ENCODE measurements around the gene AGAP9. TPM values are rescaled to one million over a fixed set of nuclear protein-coding genes. Genes with fewer than 3 reads are reported as not detected.
A peak's percentile ranks its signal among the peaks of the same experiment; 100 is the strongest.
"Not testable (repeated sequence)": the region's sequence is repeated elsewhere in the genome, so short reads cannot be mapped to it uniquely, and the experiment has no call there.

Gene AGAP9
- total RNA-seq, 1 donor from 2014 or later, result 12.2 TPM

DNA sequence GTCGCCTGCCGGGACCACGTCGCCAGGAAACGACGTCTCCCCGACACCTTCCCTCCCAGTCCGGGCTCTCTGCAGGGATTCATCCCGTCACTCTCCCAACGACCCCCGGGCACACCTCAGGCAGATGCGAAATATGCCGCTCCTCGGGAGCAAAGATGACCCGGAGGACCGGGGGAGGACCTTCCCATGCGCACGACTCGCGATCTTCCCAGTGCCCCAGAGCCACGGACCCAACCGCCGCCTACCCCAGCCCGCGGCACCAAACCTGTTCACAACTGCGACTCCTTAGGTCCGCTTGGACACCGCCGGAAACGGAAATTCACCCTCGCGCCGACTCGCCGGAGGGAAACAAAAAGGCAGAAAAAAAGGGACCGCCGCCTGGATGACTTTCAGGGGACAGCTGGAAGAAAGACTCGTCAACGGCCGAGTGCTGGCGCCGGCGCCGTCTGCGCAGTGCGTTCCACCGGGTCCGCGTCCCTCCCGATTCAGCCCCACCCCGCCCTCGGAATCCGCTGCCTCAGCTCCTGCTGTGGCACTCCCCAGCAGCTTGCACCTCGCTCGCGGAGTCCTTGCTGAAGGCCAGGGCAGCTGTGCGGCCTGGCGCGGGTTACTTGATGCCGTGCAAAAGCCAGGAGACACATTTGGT is 29.9 kb upstream of the AGAP9 start:
- H3K4me1 Mint-ChIP-seq; H3K36me3 Mint-ChIP-seq (ENCODE audit: low read depth); H3K27me3 Mint-ChIP-seq (ENCODE audit: low read depth); H3K9me3 Mint-ChIP-seq: not testable (repeated sequence)
- H3K27ac Mint-ChIP-seq (ENCODE audit: unreplicated experiment), result peak overlapping the region; percentile 95
- peak overlapping the region; percentile 95 for H3K4me3 Mint-ChIP-seq
- peak; percentile 80 for DNase-seq (ENCODE audit: low read depth, low spot score)

DNA sequence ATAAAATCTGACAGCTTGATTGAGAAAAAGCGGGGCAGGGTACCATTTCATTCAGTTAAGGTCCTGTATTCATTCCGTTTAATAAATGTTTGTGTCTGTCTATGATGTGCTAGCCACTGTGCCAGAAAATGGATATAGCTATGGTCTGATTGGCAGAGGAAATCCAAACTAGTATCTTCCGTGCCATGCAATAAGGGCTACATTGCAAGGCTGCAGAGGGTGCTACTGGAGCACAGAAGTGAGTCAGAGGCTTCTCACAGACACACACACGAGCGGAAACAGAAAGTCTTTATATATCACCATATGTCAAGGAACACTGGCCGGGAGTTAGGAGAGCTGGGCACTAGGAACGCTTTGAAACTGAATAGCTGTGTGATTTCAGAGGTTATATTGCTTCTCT is 29.3 kb upstream of the AGAP9 start:
- peak overlapping the region; percentile 95 for H3K4me3 Mint-ChIP-seq
- H3K27ac Mint-ChIP-seq (ENCODE audit: unreplicated experiment), result peak overlapping the region; percentile 72
- not testable (repeated sequence) for DNase-seq (ENCODE audit: low read depth, low spot score); H3K36me3 Mint-ChIP-seq (ENCODE audit: low read depth); H3K4me1 Mint-ChIP-seq; H3K27me3 Mint-ChIP-seq (ENCODE audit: low read depth); H3K9me3 Mint-ChIP-seq

DNA sequence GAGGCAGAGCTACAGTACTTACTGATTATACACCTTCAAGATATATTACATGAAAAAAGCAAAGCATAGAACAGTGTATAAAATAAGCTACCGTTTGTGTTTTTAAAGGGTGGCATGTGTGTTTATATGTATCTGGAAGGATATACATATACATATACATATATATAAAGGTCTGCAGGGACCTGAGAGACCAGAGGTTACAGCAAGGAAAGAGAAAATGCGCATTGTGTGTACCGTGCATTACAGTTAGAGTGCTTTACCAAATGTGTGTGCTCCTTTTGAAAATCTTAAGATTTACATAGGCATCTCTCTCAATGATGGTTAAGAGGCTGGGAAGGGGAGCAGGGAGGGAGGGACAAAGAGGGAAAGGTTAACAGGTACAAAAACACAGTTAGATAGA is 23.8 kb upstream of the AGAP9 start:
- H3K36me3 Mint-ChIP-seq (ENCODE audit: low read depth); H3K27me3 Mint-ChIP-seq (ENCODE audit: low read depth); H3K4me3 Mint-ChIP-seq; DNase-seq (ENCODE audit: low read depth, low spot score); H3K27ac Mint-ChIP-seq (ENCODE audit: unreplicated experiment); H3K9me3 Mint-ChIP-seq; H3K4me1 Mint-ChIP-seq: not testable (repeated sequence)

DNA sequence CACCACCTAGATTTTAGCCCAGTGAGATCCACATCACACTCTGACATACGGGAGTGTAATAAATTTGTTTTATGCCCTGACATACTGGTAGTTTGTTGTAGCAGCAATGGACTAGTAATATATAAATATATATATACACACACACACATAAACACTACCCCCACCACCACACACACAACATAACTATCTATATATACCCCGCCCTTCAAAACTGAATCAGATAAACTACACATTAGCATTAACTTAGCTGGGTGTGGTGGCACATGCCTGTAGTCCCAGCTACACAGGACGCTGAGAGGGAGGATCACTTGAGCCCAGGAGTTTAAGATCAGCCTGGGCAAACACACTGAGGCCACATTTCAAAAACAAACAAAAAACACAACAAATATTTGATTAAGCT is 13.0 kb upstream of the AGAP9 start:
- not testable (repeated sequence) for H3K27me3 Mint-ChIP-seq (ENCODE audit: low read depth); H3K27ac Mint-ChIP-seq (ENCODE audit: unreplicated experiment); H3K36me3 Mint-ChIP-seq (ENCODE audit: low read depth); H3K4me1 Mint-ChIP-seq; DNase-seq (ENCODE audit: low read depth, low spot score); H3K9me3 Mint-ChIP-seq; H3K4me3 Mint-ChIP-seq

DNA sequence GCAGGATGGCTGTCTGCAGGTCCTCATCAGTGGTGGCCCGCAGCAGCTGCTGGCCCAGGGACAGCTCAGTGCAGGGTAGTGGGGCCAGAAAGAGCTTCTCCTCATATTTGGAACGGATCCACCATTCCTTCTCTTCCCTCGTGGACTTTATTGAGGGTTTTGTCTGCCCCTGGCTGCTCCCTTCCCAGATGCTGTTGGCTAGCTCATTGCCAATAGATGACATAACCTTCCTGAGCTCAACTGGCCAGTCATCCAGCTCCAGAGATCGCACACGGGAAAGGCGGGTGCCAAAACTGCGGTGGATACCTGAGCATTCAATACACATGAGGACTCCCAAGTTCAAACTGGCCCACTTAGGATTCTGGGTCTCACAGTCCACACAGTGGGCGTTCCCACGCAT is 21.1 kb downstream of the AGAP9 start:
- H3K36me3 Mint-ChIP-seq (ENCODE audit: low read depth); H3K27ac Mint-ChIP-seq (ENCODE audit: unreplicated experiment); H3K9me3 Mint-ChIP-seq; DNase-seq (ENCODE audit: low read depth, low spot score); H3K4me3 Mint-ChIP-seq; H3K4me1 Mint-ChIP-seq; H3K27me3 Mint-ChIP-seq (ENCODE audit: low read depth): not testable (repeated sequence)

DNA sequence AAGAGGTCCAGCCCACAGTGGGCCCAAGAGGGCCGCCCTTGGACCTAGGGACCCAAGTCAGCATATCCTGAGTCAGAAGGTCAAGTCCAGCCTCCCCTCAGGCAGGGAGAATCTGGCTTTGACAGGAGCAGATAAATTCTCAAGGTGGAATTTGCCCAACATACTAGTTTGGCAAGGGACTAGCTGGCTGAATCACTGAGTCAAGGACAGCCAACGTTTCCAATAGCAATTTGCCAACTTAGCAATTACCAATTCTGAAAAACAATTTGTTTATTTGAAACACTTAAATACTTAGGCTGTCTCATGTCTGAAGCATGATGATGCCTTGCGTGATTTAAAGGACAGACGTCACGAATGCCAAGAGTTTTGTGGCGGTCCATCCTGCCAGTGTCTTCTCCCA is 29.2 kb downstream of the AGAP9 start:
- H3K4me3 Mint-ChIP-seq; H3K9me3 Mint-ChIP-seq; H3K27ac Mint-ChIP-seq (ENCODE audit: unreplicated experiment); H3K4me1 Mint-ChIP-seq; H3K36me3 Mint-ChIP-seq (ENCODE audit: low read depth); DNase-seq (ENCODE audit: low read depth, low spot score); H3K27me3 Mint-ChIP-seq (ENCODE audit: low read depth): not testable (repeated sequence)

DNA sequence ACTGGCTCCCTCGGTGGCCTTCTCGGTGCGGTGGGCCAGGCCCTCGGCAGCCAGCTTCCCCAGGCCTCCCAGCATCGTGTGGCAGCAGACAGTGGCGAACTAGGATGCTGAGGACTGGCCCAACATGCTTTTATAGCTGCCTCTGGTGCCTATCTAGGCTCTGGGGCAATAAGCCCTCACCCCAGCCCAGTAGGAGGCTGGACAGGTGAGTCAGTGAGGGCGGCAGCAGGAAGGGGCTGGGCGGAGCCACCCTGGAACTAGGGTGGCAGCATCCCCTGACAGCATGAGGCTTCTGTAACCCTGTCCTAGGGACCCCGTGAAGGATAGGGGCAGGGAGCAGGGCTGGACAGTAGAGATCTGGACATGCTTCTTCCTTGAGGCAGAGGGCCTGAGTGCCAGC is 31.8 kb downstream of the AGAP9 start, which contains the start of gene FAM25G:
Gene FAM25G, minus strand, starts transcription at position 101 of the 400 bp plus-strand sequence. Its CDS starts 26 bp downstream, at position 75.
- H3K27me3 Mint-ChIP-seq (ENCODE audit: low read depth); H3K36me3 Mint-ChIP-seq (ENCODE audit: low read depth); H3K4me1 Mint-ChIP-seq; H3K27ac Mint-ChIP-seq (ENCODE audit: unreplicated experiment); H3K4me3 Mint-ChIP-seq; H3K9me3 Mint-ChIP-seq; DNase-seq (ENCODE audit: low read depth, low spot score): not testable (repeated sequence)

DNA sequence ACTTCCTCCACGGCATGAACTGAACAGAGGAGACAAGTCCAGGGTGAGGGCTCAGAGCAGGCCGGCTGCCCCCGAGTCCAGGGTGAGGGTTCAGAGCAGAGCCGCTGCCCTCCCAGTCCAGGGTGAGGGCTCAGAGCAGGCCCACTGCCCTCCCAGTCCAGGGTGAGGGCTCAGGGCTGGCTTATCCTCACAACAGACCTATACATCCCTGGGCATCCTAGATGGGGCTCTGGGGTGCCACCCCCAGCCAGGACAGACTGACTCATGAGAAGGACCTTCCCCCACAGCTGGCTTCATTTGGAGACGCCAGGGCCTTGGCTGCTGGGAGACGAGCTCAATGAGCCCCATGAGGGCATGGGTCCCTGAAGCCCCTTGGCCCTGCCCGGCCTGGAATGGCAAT is 33.8 kb downstream of the AGAP9 start:
- not testable (repeated sequence) for H3K4me1 Mint-ChIP-seq; DNase-seq (ENCODE audit: low read depth, low spot score); H3K4me3 Mint-ChIP-seq; H3K36me3 Mint-ChIP-seq (ENCODE audit: low read depth); H3K27me3 Mint-ChIP-seq (ENCODE audit: low read depth); H3K27ac Mint-ChIP-seq (ENCODE audit: unreplicated experiment); H3K9me3 Mint-ChIP-seq

DNA sequence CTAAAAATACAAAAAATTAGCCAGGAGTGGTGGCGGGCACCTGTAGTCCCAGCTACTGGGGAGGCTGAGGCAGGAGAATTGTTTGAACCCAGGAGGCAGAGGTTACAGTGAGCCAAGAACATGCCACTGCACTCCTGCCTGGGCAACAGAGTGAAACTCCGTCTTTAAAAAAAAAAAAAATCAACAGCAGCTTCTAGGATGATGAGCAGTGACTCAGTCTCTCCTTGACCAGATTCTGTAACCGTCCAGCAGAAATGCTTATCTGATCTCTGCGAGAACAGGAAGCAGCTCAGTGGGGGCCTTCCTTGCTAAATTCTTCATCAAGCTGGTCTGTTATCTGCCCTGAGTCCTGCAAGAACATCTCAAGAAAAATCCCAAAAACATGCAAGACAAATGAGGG is 37.5 kb downstream of the AGAP9 start:
- H3K4me3 Mint-ChIP-seq, result not testable (repeated sequence)

DNA sequence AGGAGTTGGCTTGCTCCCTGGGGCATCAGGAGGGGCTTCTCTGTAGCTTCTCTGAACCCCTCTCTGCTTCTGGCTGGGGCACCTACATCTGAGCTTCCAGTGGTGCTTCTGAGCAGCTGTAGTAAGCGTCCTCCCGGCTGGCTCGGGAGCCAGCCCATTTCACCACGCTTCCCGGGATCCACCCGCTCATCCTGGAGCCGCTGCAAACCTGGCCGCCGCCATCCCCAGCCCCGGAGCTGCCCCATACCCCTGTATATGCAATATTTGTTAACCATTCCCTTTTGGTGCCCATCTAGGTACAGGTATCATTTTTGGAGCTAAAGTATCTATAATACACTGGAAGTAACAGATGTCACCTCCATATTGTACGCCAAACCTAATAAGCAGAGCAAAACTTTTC is 38.7 kb downstream of the AGAP9 start:
- not testable (repeated sequence) for H3K4me3 Mint-ChIP-seq; H3K27ac Mint-ChIP-seq (ENCODE audit: unreplicated experiment); H3K9me3 Mint-ChIP-seq; H3K36me3 Mint-ChIP-seq (ENCODE audit: low read depth); DNase-seq (ENCODE audit: low read depth, low spot score); H3K4me1 Mint-ChIP-seq; H3K27me3 Mint-ChIP-seq (ENCODE audit: low read depth)

More for the DNA sequence above, 37.5 kb downstream of the AGAP9 start:
- not testable (repeated sequence) for DNase-seq (ENCODE audit: low read depth, low spot score); H3K36me3 Mint-ChIP-seq (ENCODE audit: low read depth); H3K27ac Mint-ChIP-seq (ENCODE audit: unreplicated experiment); H3K4me1 Mint-ChIP-seq; H3K9me3 Mint-ChIP-seq; H3K27me3 Mint-ChIP-seq (ENCODE audit: low read depth)

DNA sequence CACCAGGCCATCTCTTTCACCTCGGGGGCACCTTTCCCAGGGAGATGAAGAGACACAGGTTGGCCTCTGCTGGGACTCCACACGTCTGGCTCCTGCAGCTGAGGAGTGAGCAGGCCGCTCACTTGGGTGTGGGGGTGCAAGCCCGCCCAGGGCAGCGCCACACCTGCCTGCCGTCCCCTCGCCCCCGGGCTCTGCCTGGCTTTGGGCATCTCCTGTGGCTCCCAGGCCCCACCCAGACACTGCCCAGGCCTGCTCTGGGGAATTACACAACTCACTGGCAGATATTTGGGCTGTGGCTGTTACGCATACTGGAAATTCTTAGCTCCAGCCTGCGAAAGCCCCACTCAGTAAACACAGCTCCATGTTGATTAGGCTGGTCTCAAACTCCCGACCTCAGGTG is 39.5 kb downstream of the AGAP9 start, which contains the start of gene ANXA8:
Gene ANXA8, minus strand, starts transcription at position 193 of the 400 bp plus-strand sequence. Its CDS starts 182 bp downstream, at position 11.
- not testable (repeated sequence) for H3K36me3 Mint-ChIP-seq (ENCODE audit: low read depth); H3K27me3 Mint-ChIP-seq (ENCODE audit: low read depth); H3K9me3 Mint-ChIP-seq; H3K4me1 Mint-ChIP-seq; H3K4me3 Mint-ChIP-seq; DNase-seq (ENCODE audit: low read depth, low spot score); H3K27ac Mint-ChIP-seq (ENCODE audit: unreplicated experiment)

DNA sequence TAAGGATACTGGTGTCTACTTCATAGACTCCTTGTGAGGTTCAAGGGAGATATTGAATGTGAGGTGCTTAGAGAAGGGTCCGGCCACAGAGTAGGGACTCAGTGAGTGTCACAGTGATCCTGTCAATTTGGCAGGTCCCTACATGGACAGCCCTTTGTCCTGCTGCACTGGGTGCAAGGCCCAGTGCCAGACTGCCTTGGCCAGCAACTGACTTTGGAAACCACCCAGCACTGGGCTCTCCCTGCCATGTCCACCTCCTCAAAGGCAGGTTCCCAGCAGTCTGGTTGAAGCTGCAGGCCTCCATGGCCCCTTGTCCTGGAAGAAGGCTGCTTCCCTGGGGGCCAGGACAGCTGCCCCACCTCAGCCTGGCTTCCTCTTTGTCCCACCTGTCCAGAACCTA is 41.1 kb downstream of the AGAP9 start:
- H3K4me3 Mint-ChIP-seq; DNase-seq (ENCODE audit: low read depth, low spot score); H3K36me3 Mint-ChIP-seq (ENCODE audit: low read depth); H3K27ac Mint-ChIP-seq (ENCODE audit: unreplicated experiment); H3K9me3 Mint-ChIP-seq; H3K4me1 Mint-ChIP-seq; H3K27me3 Mint-ChIP-seq (ENCODE audit: low read depth): not testable (repeated sequence)

DNA sequence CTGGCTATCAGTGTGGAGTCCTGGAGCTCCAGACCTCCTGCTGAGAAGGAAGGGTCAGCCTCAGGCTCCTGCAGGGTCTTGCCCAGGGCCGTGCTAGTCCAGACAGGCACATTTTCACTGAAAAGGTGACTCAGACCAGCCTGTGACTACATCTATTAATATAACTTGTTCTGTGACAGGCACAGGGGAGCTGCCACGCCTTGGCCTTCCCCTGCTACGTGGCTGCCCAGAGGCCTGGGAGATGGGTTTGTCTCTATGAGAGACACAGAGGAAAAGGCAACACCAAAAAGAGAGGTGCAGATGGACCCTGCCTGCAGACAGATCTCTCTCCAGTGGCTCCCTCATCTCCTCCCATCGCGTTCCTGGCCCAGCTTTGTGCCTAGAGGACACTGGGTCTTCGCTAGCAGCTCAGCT is 41.7 kb downstream of the AGAP9 start:
- not testable (repeated sequence) for H3K4me1 Mint-ChIP-seq; H3K9me3 Mint-ChIP-seq; H3K4me3 Mint-ChIP-seq; H3K27ac Mint-ChIP-seq (ENCODE audit: unreplicated experiment); H3K27me3 Mint-ChIP-seq (ENCODE audit: low read depth); DNase-seq (ENCODE audit: low read depth, low spot score); H3K36me3 Mint-ChIP-seq (ENCODE audit: low read depth)

DNA sequence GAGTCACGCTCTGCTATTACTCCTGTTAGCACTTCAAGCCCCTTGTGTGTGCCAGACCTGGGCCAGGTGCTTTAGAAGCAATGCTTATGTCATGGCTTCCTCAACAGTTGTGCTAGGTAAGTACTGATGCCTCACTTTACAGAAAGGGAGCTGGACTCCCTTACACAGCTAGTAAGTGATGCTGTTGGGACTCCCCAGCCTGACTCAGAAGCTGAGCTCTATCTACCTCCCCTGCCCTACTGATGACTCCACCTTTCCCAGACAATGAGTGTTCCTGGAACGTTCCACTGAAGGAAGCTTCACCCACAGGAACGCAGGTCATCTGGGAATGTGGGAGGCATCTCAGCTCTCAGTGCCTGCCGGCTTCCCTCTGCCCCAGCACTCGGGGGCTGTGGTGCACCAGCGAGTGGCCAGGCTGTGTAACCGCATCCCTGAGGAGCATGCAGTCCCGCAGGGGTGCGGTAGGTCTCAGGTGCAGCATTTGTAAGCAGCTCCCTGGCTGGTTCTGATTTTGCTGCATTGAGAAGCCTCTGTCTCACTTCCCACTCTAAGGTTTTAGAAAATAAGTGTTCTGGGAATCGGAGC is 42.2 kb downstream of the AGAP9 start:
- H3K9me3 Mint-ChIP-seq; DNase-seq (ENCODE audit: low read depth, low spot score); H3K27ac Mint-ChIP-seq (ENCODE audit: unreplicated experiment); H3K36me3 Mint-ChIP-seq (ENCODE audit: low read depth); H3K4me3 Mint-ChIP-seq; H3K27me3 Mint-ChIP-seq (ENCODE audit: low read depth); H3K4me1 Mint-ChIP-seq: not testable (repeated sequence)

Measured in neural crest cell (in vitro differentiated cells).